Mesendoderm (in vitro differentiated cells): ENCODE results near the gene CAVIN2.

Experiments
- DNase-seq: peaks from one replicate; pipeline ENCODE4 v3.0.0; 2013
- H2AK5ac ChIP-seq: 2 replicates; pipeline ENCODE4 v1.6.1; 2013; ENCODE audit warnings: low read length, inconsistent platforms
- H2BK120ac ChIP-seq: 2 replicates; pipeline ENCODE4 v1.6.1; 2013; ENCODE audit warnings: low read depth, mild to moderate bottlenecking, low read length, moderate library complexity, mixed read lengths
- H2BK15ac ChIP-seq: replicated peaks from 2 replicates; pipeline ENCODE4 v1.6.1; 2013; ENCODE audit warnings: low read depth, mild to moderate bottlenecking, moderate library complexity
- H2BK5ac ChIP-seq: 2 replicates; pipeline ENCODE4 v1.6.1; 2013; ENCODE audit warnings: low read length, inconsistent platforms
- H3K18ac ChIP-seq: 2 replicates; pipeline ENCODE4 v1.6.1; 2013; ENCODE audit warnings: mild to moderate bottlenecking, low read length, mixed read lengths
- H3K23ac ChIP-seq: one replicate; pipeline ENCODE4 v1.6.1; 2013; ENCODE audit warnings: low read length
- H3K27ac ChIP-seq: 2 replicates; pipeline ENCODE4 v1.5.1; 2013; ENCODE audit warnings: low read depth, mild to moderate bottlenecking, inconsistent platforms, low read length, moderate library complexity
- H3K27me3 ChIP-seq: 2 replicates; pipeline ENCODE4 v1.6.1; 2013; ENCODE audit warnings: low read length, control low read depth, mild to moderate bottlenecking, inconsistent platforms; ENCODE audit not compliant: insufficient read depth, poor library complexity
- H3K36me3 ChIP-seq: 2 replicates; pipeline ENCODE4 v1.6.1; 2013; ENCODE audit warnings: low read length, inconsistent platforms; ENCODE audit not compliant: control insufficient read depth, insufficient read depth
- H3K4ac ChIP-seq: one replicate; pipeline ENCODE4 v1.6.1; 2013; ENCODE audit warnings: low read depth, mild to moderate bottlenecking, low read length, moderate library complexity
- H3K4me1 ChIP-seq: 2 replicates; pipeline ENCODE4 v1.6.1; 2013; ENCODE audit warnings: low read depth, low read length, inconsistent platforms; ENCODE audit not compliant: control insufficient read depth
- H3K4me2 ChIP-seq: 2 replicates; pipeline ENCODE4 v1.6.1; 2013; ENCODE audit warnings: low read length
- H3K4me3 ChIP-seq: 2 replicates; pipeline ENCODE4 v1.5.1; 2013; ENCODE audit warnings: mild to moderate bottlenecking, low read length
- H3K56ac ChIP-seq: one replicate; pipeline ENCODE4 v1.6.1; 2013; ENCODE audit warnings: low read length
- H3K79me1 ChIP-seq: 2 replicates; pipeline ENCODE4 v1.6.1; 2013; ENCODE audit warnings: low read length, inconsistent platforms
- H3K79me2 ChIP-seq: 2 replicates; pipeline ENCODE4 v1.6.1; 2013; ENCODE audit warnings: mild to moderate bottlenecking, low read length; ENCODE audit not compliant: control insufficient read depth, insufficient read depth
- H3K9ac ChIP-seq: 2 replicates; pipeline ENCODE4 v1.6.1; 2013; ENCODE audit warnings: low read length, inconsistent platforms
- H4K5ac ChIP-seq: one replicate; pipeline ENCODE4 v1.6.1; 2013; ENCODE audit warnings: low read length
- H4K8ac ChIP-seq: one replicate; pipeline ENCODE4 v1.6.1; 2013; ENCODE audit warnings: low read depth, mild to moderate bottlenecking, control low read depth, low read length, moderate library complexity
- WGBS: extraction: QIAGEN DNeasy Blood & Tissue Kit; methylation state at CpG from one replicate; pipeline ENCODE4 v1.1.7; 2013; ENCODE audit warnings: low lambda C conversion rate, missing lambda C conversion rate; ENCODE audit not compliant: insufficient coverage; ENCODE audit errors: extremely low coverage; 5-methylcytosine and 5-hydroxymethylcytosine counted together

CAVIN2 gene

DNA sequence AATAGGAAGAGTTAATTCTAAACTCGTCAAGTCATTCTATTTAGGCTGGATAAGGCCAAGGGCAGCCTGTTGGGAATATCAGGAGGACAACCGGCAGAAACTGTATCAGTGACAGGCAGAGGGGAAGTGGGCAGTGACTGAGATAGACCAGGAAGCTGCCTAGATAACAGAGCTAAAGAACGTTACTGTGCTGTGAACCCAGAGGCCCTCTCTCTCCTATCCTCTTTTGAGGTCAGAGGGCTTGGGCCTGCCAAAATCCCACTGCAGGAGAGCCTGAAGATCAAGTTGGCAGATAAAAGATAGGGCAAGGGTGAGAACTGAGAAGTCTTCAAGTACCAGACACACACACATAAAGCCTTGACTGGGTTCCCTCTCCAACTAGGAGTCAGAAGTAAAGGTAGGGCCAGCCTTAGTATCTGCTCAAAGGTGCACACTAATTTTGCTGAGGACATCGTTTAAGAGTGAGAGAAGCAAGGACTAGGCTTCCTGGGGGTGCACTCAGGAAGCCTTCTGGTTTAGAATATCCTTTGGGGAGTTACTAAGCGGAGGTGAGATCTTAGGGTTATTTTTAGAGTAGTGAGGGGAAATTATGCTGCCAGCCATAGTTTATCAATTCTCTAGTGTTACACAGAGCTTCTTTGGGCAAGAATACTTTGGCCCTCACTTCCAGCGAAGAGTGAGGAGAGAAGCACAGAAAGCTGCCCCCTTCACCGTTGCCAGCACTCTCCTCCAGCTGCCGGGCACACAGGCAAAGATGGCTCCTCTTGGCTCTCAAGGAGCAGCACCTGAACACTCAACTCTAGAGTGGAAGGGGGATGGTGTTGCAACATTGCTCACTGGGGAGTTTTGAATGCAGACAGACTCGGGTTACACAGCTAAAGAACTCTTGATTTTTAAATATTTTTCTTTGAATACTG, 9.8 kb downstream of the CAVIN2 start:
- peak; percentile 60 for DNase-seq

DNA sequence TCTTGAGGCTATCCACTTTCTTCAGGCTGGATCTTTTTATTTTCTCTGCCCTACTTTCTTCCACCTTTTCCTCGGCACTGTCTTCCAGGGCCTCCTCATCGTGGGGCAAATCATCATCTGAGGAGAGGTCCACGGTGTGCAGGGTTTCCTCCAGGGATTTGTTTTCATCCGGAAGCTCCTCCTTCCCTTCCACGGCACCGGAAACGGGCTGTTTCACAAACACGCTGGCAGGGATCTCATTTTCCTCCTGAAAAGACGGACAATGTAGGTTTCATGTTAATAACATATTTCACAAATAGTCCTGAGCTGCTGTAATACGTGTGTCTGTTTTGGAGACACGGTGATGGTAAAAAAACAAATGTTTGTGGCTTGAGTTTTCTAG, 10.4 kb downstream of the CAVIN2 start:
- no peak overlapping the region for H3K56ac ChIP-seq
- no peak overlapping the region for H2AK5ac ChIP-seq
- H3K79me1 ChIP-seq: no peaks in the 10 kb centered on the region
- no peaks in the 10 kb centered on the region for H3K36me3 ChIP-seq
- H3K18ac ChIP-seq: no peak overlapping the region
- no CpG with 5 or more reads among the region's 11 CpGs for WGBS
- H3K23ac ChIP-seq: no peak overlapping the region
- no peak overlapping the region for H2BK120ac ChIP-seq
- no peak overlapping the region for H3K4me2 ChIP-seq
- no peak overlapping the region for H3K4me3 ChIP-seq
- no peak overlapping the region for H3K27ac ChIP-seq
- H3K4me1 ChIP-seq: no peaks in the 10 kb centered on the region
- no peak overlapping the region for H4K8ac ChIP-seq
- H3K9ac ChIP-seq: no peak overlapping the region
- no peaks in the 10 kb centered on the region for H3K79me2 ChIP-seq
- H2BK15ac ChIP-seq: no peak overlapping the region
- H4K5ac ChIP-seq: no peak overlapping the region
- H2BK5ac ChIP-seq: no peak overlapping the region
- no peak for DNase-seq
- H3K27me3 ChIP-seq: no peaks in the 10 kb centered on the region
- no peak overlapping the region for H3K4ac ChIP-seq

More for the DNA sequence above, 9.8 kb downstream of the CAVIN2 start:
- Histone ChIP-seq H3K18ac (no peak overlapping the region), H3K4me1 (no peaks in the 10 kb centered on the region), H2BK120ac (no peak overlapping the region), H3K27me3 (no peaks in the 10 kb centered on the region), H3K4me2 (no peak overlapping the region), H3K79me1 (no peaks in the 10 kb centered on the region), H3K36me3 (no peaks in the 10 kb centered on the region), H4K5ac (no peak overlapping the region), H3K79me2 (no peaks in the 10 kb centered on the region), H3K56ac (no peak overlapping the region), H3K9ac (no peak overlapping the region), H3K4me3 (no peak overlapping the region), H4K8ac (no peak overlapping the region), H2BK15ac (no peak overlapping the region), H3K23ac (no peak overlapping the region), H3K27ac (no peak overlapping the region), H2BK5ac (no peak overlapping the region), H2AK5ac (no peak overlapping the region), H3K4ac (no peak overlapping the region)
- WGBS: no CpG with 5 or more reads among the region's 9 CpGs

DNA sequence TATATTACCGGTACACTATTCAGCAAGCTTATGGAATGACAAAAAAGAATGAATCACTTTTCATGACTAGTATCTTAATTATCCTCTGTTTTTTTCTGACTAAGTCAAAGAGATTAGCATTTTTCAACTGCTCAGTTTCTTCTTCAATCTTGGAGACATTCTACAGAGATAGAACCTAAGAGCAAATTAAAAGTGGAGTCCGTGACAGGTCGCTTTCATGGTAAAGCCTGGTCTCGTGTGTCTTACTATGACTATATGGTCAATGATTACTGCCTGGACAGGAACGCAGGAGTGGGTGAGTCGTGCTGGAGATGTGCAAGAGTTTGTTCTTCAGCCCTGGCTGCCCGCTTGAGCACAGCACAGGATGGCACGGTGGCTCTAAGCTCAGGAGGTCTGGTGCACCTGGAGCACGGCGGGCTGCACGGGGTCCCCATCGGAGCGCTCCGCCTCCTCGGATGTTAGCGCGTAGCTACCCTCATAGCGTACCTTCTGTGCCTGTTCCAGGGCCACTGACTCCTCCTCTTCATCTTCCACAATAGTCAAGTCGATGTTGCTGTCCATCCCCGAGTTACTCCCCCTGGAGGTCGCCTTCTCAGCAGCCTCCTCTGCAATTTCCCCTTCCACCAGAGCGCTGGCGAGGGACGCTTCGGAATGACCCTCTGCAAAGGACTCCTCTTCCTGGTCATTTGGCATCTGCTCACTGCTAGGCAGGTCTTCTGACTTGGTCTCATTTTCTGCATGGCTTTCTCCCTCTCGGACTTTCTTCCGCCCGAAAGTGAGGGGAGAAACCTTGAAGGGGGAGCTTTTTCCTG, 11.1 kb downstream of the CAVIN2 start:
- Histone ChIP-seq H3K4me2 (no peak overlapping the region), H3K56ac (no peak overlapping the region), H2BK5ac (no peak overlapping the region), H4K5ac (no peak overlapping the region), H3K79me2 (no peaks in the 10 kb centered on the region), H3K4me1 (no peaks in the 10 kb centered on the region), H2BK120ac (no peak overlapping the region), H3K9ac (no peak overlapping the region), H2AK5ac (no peak overlapping the region), H2BK15ac (no peak overlapping the region), H3K4me3 (no peak overlapping the region), H3K23ac (no peak overlapping the region), H3K4ac (no peak overlapping the region), H3K27me3 (no peaks in the 10 kb centered on the region), H3K18ac (no peak overlapping the region), H4K8ac (no peak overlapping the region), H3K36me3 (no peaks in the 10 kb centered on the region), H3K27ac (no peak overlapping the region), H3K79me1 (no peaks in the 10 kb centered on the region)
- WGBS: no CpG with 5 or more reads among the region's 28 CpGs
- peak; percentile 62 for DNase-seq

DNA sequence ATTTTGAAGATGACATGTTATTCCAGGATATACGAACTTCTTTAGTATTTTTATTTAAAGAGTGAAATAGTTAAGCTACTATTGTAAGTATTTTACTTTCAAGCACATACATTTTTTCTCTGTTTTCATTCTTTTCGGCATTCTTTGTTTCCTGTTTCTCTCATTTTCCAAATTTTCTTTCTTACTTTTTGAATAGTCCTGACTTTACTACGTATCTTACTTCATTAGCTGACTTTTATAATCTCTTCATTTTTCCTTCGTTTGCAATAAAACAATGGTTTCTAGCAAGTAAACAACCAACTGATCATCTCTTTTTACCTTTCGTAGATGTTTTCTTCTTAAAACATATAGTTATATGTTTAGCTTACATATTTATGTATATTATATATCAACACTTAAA, 11.8 kb downstream of the CAVIN2 start:
- Histone ChIP-seq H2BK5ac (no peak overlapping the region), H3K4me3 (no peak overlapping the region), H3K9ac (no peak overlapping the region), H4K8ac (no peak overlapping the region), H3K4ac (no peak overlapping the region), H2BK15ac (no peak overlapping the region), H2AK5ac (no peak overlapping the region), H3K27ac (no peak overlapping the region), H3K56ac (no peak overlapping the region), H3K4me2 (no peak overlapping the region), H2BK120ac (no peak overlapping the region), H3K23ac (no peak overlapping the region), H3K79me1 (no peaks in the 10 kb centered on the region), H3K79me2 (no peaks in the 10 kb centered on the region), H3K36me3 (no peaks in the 10 kb centered on the region), H4K5ac (no peak overlapping the region), H3K27me3 (no peaks in the 10 kb centered on the region), H3K18ac (no peak overlapping the region), H3K4me1 (no peaks in the 10 kb centered on the region)
- 100% methylated on average over 1 of the region's 5 CpGs for WGBS
- DNase-seq: no peak

DNA sequence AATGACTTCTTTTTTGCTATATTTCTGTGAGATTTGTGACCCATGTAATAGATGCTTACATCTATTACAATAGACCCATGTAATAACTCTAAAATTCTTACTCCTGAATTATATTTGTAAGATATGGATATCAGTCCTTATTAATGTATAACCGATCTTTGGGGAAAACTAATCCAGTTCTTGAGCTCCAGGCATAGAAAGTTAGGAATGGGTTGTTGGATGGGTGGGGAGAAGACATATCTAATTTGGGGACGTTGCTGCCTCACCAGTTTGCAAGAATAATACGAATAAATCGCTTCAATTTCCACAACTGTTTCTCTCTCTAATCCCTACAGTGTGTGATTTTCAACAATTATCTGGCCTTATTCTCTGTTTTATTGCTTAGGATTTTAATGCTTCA, 13.5 kb downstream of the CAVIN2 start:
- Histone ChIP-seq H3K4ac (no peak overlapping the region), H3K56ac (no peak overlapping the region), H4K8ac (no peak overlapping the region), H3K4me1 (no peaks in the 10 kb centered on the region), H2BK120ac (no peak overlapping the region), H3K79me1 (no peaks in the 10 kb centered on the region), H3K9ac (no peak overlapping the region), H2BK5ac (no peak overlapping the region), H3K4me2 (no peak overlapping the region), H3K18ac (no peak overlapping the region), H4K5ac (no peak overlapping the region), H3K27me3 (no peaks in the 10 kb centered on the region), H2AK5ac (no peak overlapping the region), H3K79me2 (no peaks in the 10 kb centered on the region), H3K23ac (no peak overlapping the region), H2BK15ac (no peak overlapping the region), H3K36me3 (no peaks in the 10 kb centered on the region), H3K4me3 (no peak overlapping the region), H3K27ac (no peak overlapping the region)
- no peak for DNase-seq
- WGBS: no CpG with 5 or more reads among the region's 4 CpGs
